GF-D8 (cell line): Measurements from ENCODE around the gene ECHDC1.
"Not testable (repeated sequence)": the region's sequence is repeated elsewhere in the genome, so short reads cannot be mapped to it uniquely, and the experiment has no call there.

Experiments used
- DNase-seq: peaks from one replicate; lab custom pipeline; 2025; lab: John Stamatoyannopoulos, UW

The ECHDC1 gene

DNA sequence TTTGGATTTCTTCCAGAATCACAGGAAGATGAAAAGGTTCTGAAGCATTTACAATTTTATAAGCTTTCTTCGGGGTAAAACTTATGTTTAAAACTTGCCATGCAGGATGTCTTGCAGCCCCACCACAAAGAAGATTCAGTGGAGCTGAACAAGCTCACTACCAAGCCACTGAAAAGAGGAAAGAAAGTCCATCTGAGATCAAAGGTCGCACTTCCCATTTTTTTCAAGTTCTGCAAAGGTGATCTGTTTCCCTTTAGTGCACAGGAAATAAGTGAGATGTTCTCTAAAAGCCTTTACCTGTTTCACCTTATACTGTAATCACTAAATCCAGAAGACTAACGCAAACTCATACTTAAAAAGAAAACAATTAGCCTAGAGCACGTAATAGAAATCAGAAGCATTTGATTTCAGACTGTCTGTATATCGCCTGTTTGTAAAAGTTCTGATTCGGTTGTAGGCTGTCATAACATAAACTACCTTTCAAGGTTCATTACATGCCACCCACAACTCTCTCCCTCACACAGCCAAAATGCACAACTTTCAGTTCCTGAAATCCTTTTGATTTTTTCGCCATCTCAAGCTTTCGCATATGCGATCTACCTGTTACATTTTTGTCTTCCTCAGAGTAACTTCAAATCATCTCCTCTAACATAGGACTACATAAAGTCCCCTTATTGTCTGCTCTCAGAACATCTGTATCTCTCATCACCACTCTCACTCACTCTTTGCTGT lies 1.8 kb downstream of the ECHDC1 start:
- peak; percentile 34 for DNase-seq

DNA sequence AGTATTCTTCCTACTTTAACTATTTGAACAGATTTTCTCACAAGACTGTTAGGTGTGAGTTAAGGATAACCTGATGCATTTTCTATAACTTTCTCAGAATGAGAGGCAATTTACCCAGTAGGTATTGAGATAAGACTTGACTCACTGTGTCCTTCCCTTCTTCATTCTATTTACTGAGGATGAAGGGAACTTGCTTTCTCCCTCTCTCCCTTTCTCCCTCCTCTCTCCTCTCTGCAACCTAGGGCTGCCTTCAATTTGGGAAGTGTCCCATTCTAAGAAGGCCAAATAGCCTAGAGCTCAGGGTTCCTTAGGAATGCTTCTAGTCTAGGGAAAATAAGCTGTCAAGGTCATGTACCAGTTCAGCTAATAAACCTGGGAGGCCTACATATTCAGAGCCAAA lies 3.2 kb downstream of the ECHDC1 start:
- no peak for DNase-seq

DNA sequence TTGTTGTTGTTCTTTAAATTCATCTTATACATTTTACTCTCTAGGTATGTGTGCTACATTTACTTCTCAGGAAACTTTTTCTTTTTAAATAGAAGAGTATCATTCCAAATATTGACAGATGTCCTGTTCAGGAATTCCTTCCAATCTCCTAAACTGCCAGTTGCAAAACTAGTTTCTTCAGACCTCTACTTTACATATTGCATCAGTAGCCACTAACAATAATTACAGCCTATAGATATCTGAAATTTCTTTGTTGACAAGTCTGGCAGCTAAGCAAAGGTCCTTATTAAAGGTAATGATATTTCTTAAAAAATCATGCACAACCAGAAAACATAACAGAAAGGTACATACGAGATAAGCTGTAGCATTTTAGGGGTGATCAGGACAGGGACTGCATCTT lies 4.5 kb downstream of the ECHDC1 start:
- DNase-seq, result no peak

DNA sequence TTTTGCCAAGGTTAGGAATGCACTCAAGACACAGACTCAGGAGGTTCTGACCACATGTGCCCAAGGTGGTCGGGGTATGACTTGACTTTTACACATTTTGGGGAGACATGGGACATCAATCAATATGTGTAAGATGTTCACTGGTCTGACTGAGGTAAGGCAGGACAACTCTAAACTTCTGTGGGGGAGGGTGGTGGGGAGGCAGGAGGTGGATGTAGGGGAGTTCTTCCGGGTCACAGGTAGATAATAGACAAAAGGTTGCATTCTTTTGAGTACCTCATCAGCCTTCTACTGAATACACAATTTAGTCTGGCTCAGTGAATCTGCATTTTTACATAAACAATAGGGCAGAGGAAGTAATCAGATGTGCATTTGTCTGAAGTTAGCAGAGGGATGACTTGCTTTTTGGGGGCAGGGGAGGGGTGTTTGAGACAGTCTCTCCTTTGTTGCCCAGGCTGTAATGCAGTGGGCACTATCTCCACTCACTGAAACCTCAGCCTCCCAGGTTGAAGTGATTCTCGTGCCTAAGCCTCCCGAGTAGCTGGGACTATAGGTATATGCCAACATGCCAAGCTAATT lies 10.9 kb downstream of the ECHDC1 start:
- DNase-seq, result no peak

DNA sequence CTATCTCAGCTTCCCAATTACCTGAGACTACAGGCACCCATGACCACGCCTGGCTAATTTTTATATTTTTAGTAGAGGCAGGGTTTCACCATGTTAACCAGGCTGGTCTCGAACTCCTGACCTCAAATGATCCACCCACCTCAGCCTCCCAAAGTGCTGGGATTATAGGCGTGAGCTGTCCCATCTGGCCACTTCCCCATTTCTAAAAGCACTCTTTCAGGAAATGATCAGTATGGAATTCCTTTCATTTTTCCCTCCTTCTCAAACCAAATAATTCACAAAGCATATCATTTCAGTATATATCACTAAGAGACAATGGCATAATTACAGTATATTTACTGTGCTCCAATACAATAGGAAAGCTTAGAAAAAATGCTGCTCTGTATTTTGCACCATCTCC lies 12.2 kb downstream of the ECHDC1 start:
- DNase-seq, result not testable (repeated sequence)

DNA sequence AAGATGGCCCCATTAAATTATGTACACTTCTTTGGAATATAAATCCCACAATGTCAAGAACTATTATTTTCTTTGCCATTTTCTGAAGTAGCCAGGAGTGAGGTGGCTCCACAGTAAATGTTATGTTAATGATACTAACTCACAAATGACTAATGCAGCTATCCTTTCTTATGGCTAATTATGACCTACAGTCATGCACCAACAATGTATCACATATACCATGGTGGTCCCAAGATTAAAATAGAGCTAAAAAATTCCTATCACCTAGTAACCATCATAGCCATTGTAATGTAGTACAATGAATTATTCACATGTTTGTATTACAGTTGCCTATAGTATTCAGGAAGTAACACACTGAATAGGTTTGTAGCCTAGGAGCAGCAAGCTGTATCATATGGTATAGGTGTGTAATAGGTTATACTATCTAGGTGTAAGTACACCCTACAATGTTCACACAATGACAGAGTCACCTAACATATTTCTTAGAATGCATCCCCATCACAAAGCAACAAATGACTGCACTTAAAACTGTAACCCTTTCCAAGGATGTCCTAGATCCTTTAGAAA lies 15.3 kb downstream of the ECHDC1 start:
- no peak for DNase-seq

DNA sequence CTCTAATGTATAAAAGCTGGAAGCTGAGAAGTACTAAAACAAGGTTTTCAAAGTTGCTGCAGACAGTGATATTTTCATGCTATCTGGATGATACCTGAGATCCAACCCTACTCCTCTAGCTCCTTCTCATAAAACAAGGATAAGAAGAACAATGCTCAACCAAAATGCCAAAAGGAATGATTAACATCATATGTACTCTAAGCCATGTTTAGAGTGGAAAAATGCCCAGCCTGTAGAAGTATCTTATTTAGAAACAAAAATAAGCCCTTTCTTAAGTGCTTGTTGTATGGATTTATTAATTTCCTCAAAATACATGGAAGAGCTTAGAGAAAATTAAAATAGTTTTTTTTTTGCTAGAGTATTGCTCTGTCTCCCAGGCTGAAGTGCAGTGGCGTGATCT lies 23.7 kb downstream of the ECHDC1 start:
- no peak for DNase-seq

DNA sequence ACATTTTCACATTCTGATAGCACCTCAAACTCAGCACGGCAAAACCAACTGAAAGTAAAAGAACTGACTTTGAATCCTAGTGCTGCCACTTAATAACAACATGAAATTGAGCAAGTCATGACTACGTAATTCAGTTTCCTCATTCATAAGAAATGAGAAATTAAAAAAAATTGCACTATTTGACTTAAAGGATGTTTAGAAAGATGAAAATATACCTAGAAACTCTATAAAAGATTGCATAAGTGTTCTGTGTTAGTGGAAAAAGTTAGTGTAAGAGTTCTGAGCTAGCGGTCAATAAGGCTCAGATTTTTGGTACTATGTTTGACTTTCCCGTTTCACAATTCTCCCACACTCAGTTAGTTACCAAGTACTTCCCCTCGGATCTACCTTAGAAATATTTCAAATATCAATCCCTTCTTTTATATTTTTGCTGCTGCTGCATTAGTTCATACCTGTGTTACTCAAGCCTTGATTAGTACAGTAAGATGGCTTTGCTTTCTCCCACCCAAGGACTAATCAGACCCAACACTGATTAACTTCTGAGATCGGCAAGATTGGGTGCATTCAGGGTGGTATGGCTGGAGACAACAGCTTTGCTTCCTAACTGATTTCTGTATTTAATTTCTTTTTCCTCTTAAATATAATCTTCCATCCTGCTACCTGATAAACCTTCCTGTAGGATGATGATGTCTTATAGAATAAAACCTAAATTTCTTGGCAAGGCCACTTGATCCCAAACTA lies 25.9 kb downstream of the ECHDC1 start:
- DNase-seq, result peak; percentile 31

DNA sequence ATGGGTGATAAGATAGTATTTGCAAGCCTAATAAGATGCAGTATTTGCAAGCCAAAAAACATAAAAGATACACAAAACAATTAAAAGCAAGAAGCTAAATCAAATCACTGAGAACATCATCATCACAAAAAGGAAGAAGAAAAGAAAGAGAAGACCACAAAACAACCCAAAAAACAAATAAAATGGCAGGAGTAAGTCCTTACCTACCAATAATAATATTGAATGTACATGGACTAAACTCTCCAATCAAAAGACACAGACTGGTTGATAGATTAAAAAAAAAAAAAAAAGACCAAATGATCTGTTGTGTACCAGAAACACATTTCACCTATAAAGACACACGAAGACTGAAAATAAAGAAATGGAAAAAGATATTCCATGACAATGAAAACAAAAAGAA lies 37.7 kb downstream of the ECHDC1 start:
- DNase-seq, result no peak

DNA sequence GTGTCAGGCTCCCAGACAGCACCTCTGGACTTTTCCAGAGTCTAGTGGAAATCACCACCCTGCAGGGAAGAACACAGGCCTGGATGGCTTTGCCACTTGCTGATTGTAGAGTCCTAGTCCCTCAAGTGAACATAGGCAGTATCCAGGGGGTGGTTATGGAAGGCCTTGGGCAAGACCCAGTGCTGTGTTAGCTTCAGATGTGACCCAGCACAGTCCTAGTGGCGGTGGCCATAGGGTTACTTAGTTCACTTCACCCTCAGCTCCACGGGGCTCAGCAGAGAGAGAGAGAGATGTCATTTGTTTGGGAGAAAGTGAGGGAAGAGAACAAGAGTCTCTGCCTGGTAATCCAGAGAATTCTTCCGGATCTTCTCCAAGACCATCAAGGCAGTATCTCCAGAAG lies 39.5 kb downstream of the ECHDC1 start:
- no peak for DNase-seq

DNA sequence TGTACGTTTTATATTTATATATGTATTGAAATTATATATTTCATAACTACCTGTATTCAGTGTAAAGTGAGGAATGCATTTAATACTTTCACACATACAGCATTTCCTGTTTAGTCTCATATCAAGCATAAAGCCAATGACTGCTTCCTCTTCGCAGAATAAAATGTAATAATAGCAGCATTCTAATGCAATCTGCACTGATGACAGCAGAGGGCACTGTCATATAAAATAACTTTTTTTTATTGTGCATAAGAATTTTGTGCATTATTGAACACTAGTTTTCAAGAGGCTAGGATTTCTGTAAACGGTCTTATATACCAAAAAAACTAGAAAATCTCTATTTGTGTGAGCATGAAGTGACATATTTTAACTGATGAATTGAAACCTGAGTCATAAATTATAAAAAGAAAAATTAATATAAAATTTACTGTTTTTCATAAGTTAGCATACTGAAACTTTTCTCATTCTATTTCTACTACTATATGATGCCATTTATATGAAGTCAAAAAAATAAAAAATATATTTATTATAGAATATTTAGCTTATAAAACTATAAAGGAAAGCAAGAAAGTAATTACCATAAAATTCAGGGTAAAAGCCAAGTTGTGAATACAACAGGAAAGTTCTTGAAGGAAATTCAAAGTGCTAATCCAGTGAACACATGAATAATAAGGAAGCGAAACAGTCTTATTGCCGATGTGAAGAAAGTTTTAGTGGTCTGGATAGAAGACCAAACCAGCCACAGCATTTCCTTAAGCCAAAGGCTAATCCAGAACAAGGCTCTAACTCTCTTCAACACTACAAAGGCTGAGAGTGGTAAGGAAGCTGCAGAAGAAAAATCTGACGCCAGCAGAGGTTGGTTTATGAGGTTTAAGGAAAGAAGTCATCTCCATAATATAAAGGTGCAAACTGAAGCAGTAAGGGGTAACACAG lies 40.4 kb downstream of the ECHDC1 start:
- DNase-seq, result peak; percentile 11

DNA sequence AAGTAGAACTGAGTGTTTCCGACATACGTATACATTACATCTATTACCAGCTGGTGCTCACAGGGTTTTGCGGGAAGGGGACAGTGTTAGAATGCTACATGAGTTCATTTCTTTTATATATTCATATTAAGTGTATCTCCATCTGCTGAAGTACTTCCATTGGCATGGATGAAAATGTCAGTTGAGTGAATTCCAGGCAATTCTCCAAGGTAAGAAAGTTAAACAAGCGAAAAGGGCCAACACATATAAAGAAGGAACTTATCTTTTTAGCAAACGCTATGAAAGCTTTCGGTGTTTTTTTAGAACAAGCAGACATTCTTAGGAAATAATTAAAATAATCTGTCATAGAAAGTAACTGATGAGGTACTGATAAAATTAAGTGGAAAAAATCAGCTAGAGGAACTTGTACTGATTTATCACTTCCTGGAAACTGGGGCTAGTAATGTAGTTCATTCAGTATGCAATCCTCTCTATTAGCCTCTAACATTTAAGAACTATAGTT lies 42.2 kb downstream of the ECHDC1 start:
- no peak for DNase-seq

DNA sequence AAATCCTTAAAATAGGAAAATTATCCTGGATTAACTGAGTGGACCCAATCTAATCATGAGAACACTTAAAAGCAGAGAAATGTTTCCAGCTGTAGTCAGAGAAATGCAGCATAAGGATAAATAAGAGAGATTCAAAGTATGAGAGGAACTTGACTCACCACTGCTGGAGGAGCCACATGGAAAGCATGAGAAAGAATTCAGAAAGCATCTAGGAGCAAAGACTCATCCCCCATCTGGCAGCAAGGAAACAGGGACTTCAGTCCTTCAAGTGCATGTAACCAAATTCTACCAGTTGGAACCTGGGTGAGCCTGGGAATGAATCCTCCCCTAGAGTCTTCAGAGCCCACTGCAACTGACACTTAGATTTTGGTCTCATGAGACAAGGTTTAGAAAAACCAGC lies 43.0 kb downstream of the ECHDC1 start:
- DNase-seq, result no peak

DNA sequence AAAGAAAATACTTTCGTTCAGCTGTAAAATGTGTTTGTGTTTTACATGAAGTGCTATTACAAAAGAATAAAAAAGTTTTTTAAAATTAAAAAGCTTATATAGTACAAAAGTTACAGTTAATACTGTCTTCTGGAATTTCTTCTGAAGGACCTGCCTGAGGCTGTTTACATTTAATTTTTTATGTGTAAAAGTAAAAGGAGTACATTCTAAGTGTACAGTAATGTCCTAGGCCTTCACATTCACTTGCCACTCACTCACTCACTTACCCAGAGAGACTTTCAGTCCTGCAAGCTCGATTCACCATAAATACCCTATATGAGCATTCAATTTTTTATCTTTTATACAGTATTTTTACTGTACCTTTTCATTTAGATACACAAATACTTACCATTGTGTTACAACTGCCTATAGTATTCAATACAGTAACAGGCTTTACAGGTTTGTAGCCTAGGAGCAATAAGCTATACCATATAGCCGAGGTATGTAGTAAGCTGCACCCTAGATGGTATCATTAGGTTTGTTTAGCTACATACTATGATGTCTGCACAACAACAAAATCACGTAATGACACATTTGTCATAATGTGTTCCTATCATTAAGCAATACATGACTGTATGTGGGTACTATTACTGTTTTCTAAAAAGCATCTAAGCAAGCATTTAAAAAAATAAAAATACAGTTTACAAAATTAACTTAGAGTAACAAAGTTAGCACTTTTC lies 43.7 kb downstream of the ECHDC1 start:
- DNase-seq, result no peak

DNA sequence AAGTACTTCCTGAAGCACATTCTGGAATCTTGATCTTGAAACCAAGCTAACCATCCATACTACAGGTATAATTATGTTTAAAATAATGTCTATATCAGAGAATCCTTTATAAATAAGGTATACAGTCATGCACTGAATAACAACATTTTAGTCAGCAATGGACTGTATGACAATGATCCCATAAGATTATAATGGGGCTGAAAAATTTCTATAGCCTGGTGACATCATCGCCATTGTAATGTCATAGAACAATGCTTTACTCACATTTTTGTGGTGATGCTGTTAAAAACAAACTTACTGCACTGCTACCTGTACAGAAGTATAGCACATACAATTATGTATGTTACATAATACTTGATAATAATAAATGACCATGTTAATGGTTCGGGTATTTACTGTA lies 44.9 kb downstream of the ECHDC1 start:
- no peak for DNase-seq

DNA sequence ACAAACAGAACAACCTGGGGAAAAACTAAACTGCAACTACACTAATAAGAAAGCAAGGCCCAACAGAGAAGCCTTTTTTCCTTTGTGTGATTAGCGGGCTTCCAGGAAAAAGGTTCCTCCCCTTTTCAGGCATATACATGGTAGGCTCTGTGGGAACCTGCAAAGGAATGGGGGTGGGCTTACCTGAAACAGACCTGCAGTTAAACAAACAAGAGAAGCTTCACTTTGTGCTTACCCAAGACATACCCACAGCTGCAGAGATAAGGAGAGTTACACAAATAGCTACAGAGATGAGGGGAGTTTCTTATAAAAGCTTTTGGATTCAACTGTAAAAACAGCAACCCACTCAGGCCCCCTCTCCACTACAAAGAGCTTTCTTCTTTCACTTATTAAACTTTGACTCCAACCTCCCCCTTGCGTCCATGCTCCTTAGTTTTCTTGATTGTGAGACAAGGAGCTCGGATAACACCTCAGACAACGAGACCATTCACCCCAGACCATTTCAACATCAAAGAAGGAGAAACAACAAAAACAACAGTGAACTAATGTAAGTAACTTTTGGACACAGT lies 45.8 kb downstream of the ECHDC1 start:
- no peak for DNase-seq

DNA sequence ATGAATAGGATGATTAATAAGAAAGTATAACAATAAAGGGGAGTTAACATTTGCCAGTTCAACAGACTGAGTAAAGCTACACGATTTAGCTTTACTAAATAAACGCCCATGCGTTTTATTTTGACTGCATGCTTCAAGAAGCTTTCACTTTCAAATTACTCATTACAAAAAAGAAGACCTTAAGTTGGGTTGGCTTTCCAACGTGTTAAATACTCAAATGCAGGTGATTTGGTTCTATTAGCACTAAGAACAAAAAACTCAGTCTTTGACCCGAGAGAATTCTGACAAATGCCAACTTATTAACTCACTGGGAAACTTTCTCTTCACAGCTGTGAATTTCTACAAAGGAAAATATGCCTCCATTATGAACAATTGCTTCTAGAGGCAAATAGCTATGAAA lies 51.9 kb downstream of the ECHDC1 start:
- DNase-seq, result no peak

DNA sequence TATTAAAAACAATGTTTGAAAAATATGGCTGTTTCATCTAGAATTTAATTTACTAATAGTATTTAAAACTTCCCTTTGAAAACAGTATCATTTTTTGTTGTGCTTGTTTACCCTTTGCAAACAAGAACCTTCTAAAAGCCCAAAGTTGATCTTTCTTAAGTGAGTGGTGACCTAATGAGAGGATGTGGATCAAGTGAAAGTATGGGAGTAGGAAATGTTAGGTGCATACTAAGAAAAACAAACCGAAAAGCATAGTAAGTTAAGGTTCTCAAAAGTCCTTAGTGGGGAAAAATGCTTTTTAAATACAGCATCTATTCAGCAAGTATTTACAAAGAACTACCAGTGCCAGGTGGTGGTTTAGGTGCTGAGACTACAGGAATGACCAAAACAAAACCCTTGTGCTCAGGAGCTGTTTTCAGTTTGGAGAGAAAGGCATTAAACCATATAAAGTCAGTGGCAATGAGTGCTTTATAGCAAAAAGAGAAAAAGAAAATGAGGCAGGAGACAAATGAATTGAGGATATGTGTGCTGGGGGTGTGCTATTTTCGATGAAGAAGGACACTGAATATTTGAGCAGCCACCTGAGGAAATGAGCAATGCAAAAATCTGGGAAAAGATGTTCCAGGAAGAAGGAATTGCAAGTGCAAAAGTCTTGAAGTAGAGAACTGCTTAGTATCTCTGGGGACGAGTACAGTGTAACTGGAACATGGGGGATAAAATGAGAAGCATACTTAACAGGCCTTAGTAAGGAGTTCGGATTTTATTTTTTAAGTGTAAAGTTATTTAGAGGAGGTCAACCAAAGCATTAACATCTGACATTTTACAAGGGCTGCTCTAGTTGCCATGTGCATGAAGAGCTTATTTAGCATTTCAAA lies 52.8 kb downstream of the ECHDC1 start:
- no peak for DNase-seq

DNA sequence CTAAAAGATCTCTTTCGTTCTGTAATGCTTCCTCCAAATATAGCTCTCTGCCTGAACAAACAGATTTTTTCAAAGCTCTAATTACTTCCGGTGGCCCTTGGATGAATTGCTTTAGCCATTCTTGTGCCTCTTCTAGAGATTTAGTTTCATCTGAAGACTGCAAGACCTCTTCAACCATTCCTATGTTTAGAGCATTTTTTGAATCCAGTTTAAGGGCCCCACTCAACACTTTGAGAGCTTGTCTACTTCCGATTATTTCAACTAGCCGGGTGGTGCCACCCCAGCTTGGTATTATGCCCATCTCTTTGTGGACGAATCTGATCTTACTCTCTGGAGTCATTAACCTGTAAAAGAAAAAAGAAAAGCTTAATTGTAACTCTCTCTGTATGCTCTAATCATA lies 53.5 kb downstream of the ECHDC1 start:
- DNase-seq, result no peak

DNA sequence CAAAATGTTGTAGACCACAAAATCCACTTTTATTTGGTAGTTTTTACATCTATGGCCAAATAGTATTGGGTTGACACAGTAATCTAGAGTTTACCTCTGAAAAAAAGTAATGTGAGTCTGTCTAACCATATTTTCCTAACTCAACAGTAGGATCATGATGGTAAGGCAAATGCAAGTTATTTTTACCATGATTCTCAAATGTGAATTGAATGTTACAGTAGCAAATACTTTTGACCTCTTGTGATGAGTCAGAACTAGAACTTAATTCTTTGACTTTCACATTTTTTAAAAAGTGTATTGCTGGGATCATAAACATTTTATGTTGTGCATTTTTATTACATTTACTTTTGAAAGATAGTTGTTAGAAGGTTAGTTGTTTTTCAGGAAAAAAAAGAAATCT lies 54.7 kb downstream of the ECHDC1 start:
- no peak for DNase-seq
